Measurements from ENCODE around the gene AUTS2.

The AUTS2 gene

GRCh38 chr7:70132852-70133690, 534.8 kb downstream of the AUTS2 start:
- no peak for DNase-seq (ENCODE audit: low read depth)

- DNase-seq (ENCODE audit: low read depth): no peak
These were observed 535.9 kb downstream of the AUTS2 start for GRCh38 chr7:70134029-70134770.

- DNase-seq (ENCODE audit: low read depth): no peak
These were observed 537.4 kb downstream of the AUTS2 start for GRCh38 chr7:70135656-70136055.

GRCh38 chr7:70137126-70137525, 538.9 kb downstream of the AUTS2 start:
- DNase-seq (ENCODE audit: low read depth): no peak

GRCh38 chr7:70142247-70142932, 544.1 kb downstream of the AUTS2 start:
- DNase-seq (ENCODE audit: low read depth): no peak

GRCh38 chr7:70143075-70144044, 545.1 kb downstream of the AUTS2 start:
- no peak for DNase-seq (ENCODE audit: low read depth)

- no peak for DNase-seq (ENCODE audit: low read depth)
These were observed 550.7 kb downstream of the AUTS2 start for GRCh38 chr7:70148997-70149396.

GRCh38 chr7:70152313-70152712, 554.0 kb downstream of the AUTS2 start:
- DNase-seq (ENCODE audit: low read depth): no peak

- DNase-seq (ENCODE audit: low read depth): no peak
These were observed 555.7 kb downstream of the AUTS2 start for GRCh38 chr7:70153933-70154332.

GRCh38 chr7:70154521-70155180, 556.4 kb downstream of the AUTS2 start:
- DNase-seq (ENCODE audit: low read depth): no peak

GRCh38 chr7:70156057-70156456, 557.8 kb downstream of the AUTS2 start:
- no peak for DNase-seq (ENCODE audit: low read depth)

- no peak for DNase-seq (ENCODE audit: low read depth)
These were observed 560.8 kb downstream of the AUTS2 start for GRCh38 chr7:70159121-70159520.

GRCh38 chr7:70165477-70166170, 567.3 kb downstream of the AUTS2 start:
- no peak for DNase-seq (ENCODE audit: low read depth)

GRCh38 chr7:70171369-70171920, 573.2 kb downstream of the AUTS2 start:
- no peak for DNase-seq (ENCODE audit: low read depth)

GRCh38 chr7:70177166-70177565, 578.9 kb downstream of the AUTS2 start:
- no peak for DNase-seq (ENCODE audit: low read depth)

- DNase-seq (ENCODE audit: low read depth): no peak
These were observed 579.9 kb downstream of the AUTS2 start for GRCh38 chr7:70178211-70178610.

- DNase-seq (ENCODE audit: low read depth): no peak
These were observed 580.5 kb downstream of the AUTS2 start for GRCh38 chr7:70178787-70179186.

GRCh38 chr7:70182521-70182920, 584.2 kb downstream of the AUTS2 start:
- DNase-seq (ENCODE audit: low read depth): no peak

- no peak for DNase-seq (ENCODE audit: low read depth)
These were observed 585.0 kb downstream of the AUTS2 start for GRCh38 chr7:70183278-70183677.
